ES-I3 (cell line): Measurements from ENCODE around the gene SMARCE1.
"Not testable (repeated sequence)": the region's sequence is repeated elsewhere in the genome, so short reads cannot be mapped to it uniquely, and the experiment has no call there.

Source experiments
- H3K36me3 ChIP-seq: 2 replicates; pipeline ENCODE4 v1.6.1; 2013; ENCODE audit warnings: mild to moderate bottlenecking, low read length, control low read depth, moderate library complexity; ENCODE audit not compliant: insufficient read depth
- H3K4me1 ChIP-seq: 2 replicates; pipeline ENCODE4 v1.6.1; 2013; ENCODE audit warnings: mild to moderate bottlenecking, control low read depth, low read length; ENCODE audit not compliant: insufficient read depth
- H3K9ac ChIP-seq: 2 replicates; pipeline ENCODE4 v1.6.1; 2013; ENCODE audit warnings: low read depth, mild to moderate bottlenecking, low read length, moderate library complexity
- H3K9me3 ChIP-seq: 2 replicates; pipeline ENCODE4 v1.6.1; 2013; ENCODE audit warnings: mild to moderate bottlenecking, low read length, moderate library complexity; ENCODE audit not compliant: control insufficient read depth, insufficient read depth

Gene SMARCE1

DNA sequence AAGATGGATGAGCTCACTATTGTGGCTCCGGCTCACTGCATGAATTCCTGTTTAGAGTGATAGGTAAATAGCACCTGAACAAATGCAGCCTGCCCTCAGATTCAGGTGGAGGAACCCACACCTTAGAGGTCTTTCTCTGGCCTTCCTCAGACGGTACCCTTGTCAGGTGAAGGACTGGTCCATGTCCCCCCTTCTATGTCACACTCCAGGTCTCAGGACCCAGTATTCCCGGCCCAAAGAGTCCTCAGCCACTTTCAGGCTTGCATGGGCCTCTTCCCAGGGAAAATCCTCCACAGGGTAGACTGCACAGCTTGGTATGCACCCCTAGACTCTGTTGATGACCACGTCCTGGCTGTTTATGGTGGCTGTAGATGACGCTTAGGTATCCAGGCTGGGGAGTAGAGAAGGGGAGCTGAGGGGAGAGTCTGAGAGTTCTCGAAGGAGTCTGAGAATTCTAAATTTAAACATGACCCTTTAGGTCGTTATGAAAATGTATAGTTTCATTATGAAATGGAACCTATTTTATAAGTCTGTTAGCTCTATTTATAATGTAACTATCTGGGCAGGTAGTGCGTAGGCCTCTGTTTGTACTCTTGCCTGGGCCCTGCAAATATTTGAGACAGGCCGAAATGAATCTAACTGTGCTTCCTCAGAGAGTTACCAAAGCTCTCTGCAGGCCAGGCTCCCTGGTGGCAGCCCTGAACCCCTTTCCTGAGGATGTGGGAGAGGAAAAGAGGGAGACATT, 49.9 kb downstream of the SMARCE1 start:
- Histone ChIP-seq H3K36me3 (no peaks in the 10 kb centered on the region), H3K9ac (no peak overlapping the region), H3K9me3 (no peaks in the 10 kb centered on the region; the same call in 1 of the 2 replicates), H3K4me1 (no peaks in the 10 kb centered on the region)

GRCh38 chr17:40597156-40597555, 50.5 kb downstream of the SMARCE1 start:
- H3K4me1 ChIP-seq: no peaks in the 10 kb centered on the region

DNA sequence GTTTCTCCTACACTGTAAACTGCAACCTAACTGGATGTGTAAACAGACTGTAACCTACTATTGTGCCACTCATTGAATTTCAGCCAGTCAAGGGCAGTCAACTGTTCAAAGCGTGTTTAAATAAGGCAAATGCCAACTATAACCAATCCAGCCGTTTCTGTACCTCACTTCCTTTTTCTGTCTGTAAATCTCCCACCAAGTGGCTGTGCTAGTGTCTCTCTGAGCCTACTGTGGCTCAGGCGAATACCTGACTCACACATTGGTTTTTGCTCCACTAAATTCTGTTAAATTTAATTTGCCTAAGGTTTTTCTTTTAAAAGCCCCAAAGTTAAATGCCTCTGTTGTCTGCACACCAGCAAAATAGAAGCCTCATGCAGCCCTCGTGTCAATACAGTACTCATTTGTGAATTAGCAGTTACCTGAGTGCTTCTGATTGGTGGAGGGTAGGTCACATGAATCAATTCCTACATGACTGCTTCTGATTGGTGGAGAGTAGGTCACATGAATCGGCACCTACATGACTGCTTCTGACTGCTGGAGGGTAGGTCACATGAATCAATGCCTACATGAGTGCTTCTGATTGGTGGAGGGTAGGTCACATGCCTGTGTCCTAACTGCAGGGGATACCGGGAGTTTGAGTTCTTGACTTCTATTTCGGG, 51.2 kb downstream of the SMARCE1 start:
- Histone ChIP-seq H3K9ac (no peak overlapping the region), H3K36me3 (no peaks in the 10 kb centered on the region), H3K9me3 (no peaks in the 10 kb centered on the region; the same call in 1 of the 2 replicates), H3K4me1 (no peaks in the 10 kb centered on the region)

More at GRCh38 chr17:40597156-40597555, 50.5 kb downstream of the SMARCE1 start:
- H3K9ac ChIP-seq: no peak overlapping the region
- H3K9me3 ChIP-seq: no peaks in the 10 kb centered on the region; the same call in 1 of the 2 replicates
- H3K36me3 ChIP-seq: no peaks in the 10 kb centered on the region

DNA sequence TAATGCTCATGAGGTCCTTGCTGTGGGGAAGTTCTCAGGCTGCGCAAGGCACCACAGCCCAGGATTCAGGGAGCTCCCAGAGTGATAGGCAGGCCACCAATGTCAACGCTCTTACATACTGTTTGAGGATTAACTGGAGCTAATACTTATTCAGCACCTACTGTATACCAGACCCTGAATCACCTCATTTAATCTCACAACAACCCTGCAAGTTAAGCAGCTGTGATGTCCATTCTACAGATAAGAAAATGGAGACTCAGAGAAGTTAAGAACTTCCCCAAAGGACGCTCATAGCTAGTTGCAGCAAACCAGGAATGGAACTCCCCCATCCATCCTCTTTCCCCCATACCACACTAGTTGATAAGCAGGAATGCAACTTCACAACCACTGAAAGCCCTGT, 56.9 kb downstream of the SMARCE1 start:
- Histone ChIP-seq H3K4me1 (no peaks in the 10 kb centered on the region), H3K36me3 (no peaks in the 10 kb centered on the region), H3K9ac (no peak overlapping the region), H3K9me3 (no peaks in the 10 kb centered on the region)

DNA sequence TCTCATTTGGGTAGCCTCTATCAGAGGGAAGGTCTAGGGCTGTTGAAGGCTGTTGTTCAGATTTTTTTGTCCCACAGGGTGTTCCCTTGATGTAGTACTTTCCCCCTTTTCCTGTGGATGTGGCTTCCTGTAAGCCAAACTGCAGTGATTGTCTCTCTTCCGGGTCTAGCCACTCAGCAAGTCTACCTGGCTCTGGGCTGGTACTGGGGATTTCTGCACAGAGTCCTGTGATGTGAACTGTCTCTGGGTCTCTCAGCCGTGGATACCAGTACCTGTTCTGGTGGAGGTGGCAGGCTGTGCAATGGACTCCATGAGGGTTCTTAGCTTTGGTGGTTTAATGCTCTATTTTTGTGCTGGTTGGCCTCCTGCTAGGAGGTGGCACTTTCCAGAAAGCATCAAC, 59.1 kb downstream of the SMARCE1 start:
- H3K9me3 ChIP-seq: 0 out of 2 replicates have a peak, but pooled peaks cover 5% of the 10 kb centered on the region
- H3K36me3 ChIP-seq: no peaks in the 10 kb centered on the region
- H3K4me1 ChIP-seq: no peaks in the 10 kb centered on the region
- no peak overlapping the region for H3K9ac ChIP-seq

DNA sequence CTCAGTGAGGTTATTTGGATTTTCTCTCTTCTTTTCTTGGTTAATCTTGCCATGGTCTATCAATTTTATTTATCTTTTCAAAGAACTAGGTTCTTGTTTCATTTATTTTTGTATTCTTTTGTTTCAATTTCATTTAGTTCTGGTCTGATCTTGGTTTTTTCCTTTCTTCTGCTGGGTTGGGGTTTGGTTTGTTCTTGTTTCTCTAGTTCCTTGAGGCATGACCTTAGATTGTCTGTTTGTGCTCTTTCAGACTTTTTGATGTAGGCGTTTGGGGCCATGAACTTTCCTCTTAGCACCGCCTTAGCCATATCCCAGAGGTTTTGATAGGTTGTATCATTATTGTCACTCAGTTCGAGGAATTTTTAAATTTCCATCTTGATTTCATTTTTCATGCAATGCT, 61.4 kb downstream of the SMARCE1 start:
- H3K9ac ChIP-seq, H3K4me1 ChIP-seq, H3K36me3 ChIP-seq, H3K9me3 ChIP-seq: not testable (repeated sequence)

- not testable (repeated sequence) for H3K4me1 ChIP-seq, H3K9ac ChIP-seq, H3K9me3 ChIP-seq, H3K36me3 ChIP-seq
Observed at GRCh38 chr17:40584950-40585349, 62.7 kb downstream of the SMARCE1 start.

GRCh38 chr17:40582328-40582901, 65.2 kb downstream of the SMARCE1 start:
- H3K9me3 ChIP-seq: 0 out of 2 replicates have a peak, but pooled peaks cover 5% of the 10 kb centered on the region
- H3K36me3 ChIP-seq: no peaks in the 10 kb centered on the region
- H3K4me1 ChIP-seq: 0 out of 2 replicates have a peak, but pooled peaks cover 4% of the 10 kb centered on the region
- H3K9ac ChIP-seq: no peak overlapping the region

- H3K9me3 ChIP-seq: 0 out of 2 replicates have a peak, but pooled peaks cover 5% of the 10 kb centered on the region
- H3K36me3 ChIP-seq: no peaks in the 10 kb centered on the region
- no peak overlapping the region for H3K9ac ChIP-seq
- H3K4me1 ChIP-seq: 0 out of 2 replicates have a peak, but pooled peaks cover 4% of the 10 kb centered on the region
Observed at GRCh38 chr17:40580140-40580539, 67.5 kb downstream of the SMARCE1 start.

DNA sequence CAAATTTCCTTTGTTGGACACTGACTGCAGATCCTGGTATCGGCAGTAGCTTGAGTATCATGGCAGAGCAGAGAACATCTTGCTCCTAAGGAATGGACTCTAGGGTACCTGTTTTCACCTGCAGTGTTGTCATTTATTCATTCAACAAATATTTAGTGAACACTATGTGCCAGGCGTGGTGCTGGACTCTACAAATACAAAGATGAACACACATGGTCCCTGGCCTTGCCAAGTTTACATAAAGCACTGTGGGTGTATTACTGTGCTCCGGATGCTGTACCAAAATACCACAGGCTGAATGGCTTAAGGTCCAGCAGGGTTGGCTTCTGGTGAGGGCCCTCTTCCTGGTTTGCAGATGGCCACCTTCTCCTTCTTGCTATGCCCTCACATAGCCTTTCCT, 68.1 kb downstream of the SMARCE1 start:
- Histone ChIP-seq H3K9me3 (0 out of 2 replicates have a peak, but pooled peaks cover under 1% of the 10 kb centered on the region), H3K36me3 (no peaks in the 10 kb centered on the region), H3K4me1 (0 out of 2 replicates have a peak, but pooled peaks cover 4% of the 10 kb centered on the region), H3K9ac (no peak overlapping the region)

DNA sequence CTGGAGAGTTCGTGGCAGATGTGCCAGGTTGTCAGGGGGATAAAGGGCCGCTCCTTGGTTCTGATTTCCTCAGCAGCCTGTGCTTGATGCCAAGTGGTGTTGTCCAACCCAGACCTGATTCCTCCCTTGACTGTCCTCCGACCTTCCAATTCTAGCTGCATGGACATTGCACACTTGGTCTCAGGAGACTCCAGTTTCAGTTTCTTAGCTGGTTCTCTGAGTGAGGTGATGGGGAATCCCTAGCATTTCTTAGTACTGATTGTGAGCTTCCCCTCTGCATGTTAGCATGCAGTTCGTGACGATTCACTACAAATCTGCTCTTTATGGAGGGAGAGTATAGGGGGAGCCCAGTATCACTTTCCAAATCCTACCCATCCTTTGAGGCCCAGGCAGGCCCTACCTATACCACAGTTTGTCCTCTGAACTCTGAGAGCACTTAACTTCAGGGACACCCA, 70.0 kb downstream of the SMARCE1 start:
- H3K4me1 ChIP-seq: 0 out of 2 replicates have a peak, but pooled peaks cover 3% of the 10 kb centered on the region
- no peaks in the 10 kb centered on the region for H3K36me3 ChIP-seq
- H3K9me3 ChIP-seq: 0 out of 2 replicates have a peak, but pooled peaks cover 2% of the 10 kb centered on the region
- H3K9ac ChIP-seq: no peak overlapping the region

DNA sequence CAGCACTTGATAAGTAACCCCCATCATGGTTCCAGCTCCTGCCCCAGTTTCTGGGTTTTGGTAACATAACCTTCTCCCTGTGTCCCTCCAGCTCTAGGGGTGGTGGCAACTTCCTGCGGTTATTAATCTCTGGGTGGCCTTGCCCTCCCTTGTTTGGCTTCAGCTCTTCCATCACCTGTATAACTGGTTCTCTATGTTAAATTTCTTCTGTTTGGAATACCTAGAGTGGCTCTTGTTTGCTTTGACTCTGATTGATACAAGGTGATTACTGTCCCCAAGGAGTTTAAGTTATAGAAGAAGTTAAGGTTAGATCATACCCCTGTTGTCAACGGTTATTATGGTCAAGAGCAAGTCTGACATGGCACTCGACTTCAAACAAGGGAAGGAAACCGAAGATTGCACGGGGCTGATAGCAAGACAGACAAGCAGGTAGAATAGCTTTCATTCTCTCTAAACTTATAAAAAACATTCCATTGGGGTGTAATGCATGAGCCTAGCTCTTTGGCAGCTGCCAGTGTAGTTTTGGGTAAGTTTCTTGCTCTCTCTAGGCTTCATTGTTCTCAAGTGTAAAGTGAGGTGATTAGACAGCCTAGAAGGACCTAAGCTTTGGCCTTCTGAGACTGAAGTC, 71.4 kb downstream of the SMARCE1 start:
- H3K4me1 ChIP-seq: no peaks in the 10 kb centered on the region
- H3K36me3 ChIP-seq: no peaks in the 10 kb centered on the region
- 0 out of 2 replicates have a peak, but pooled peaks cover 2% of the 10 kb centered on the region for H3K9me3 ChIP-seq
- no peak overlapping the region for H3K9ac ChIP-seq
